ENCODE results near the gene GORASP2. TPM values are rescaled to one million over a fixed set of nuclear protein-coding genes. Genes with fewer than 3 reads are reported as not detected.

GORASP2 gene
- total RNA-seq, 1 donor from 2014 or later: 56.2 TPM

GRCh38 chr2:170975127-170975942 is 46.3 kb downstream of the GORASP2 start:
- no peak for TF ChIP-seq CTCF (conservative IDR thresholded peaks at IDR 0.05; ENCODE audit: low read depth, low read length)
- H3K4me3 ChIP-seq (ENCODE audit: low read depth, low read length): no peak overlapping the region
- no peak for DNase-seq (ENCODE audit: low read depth)

- TF ChIP-seq CTCF (conservative IDR thresholded peaks at IDR 0.05; ENCODE audit: low read depth, low read length): no peak
- no peak overlapping the region for H3K4me3 ChIP-seq (ENCODE audit: low read depth, low read length)
- no peak for DNase-seq (ENCODE audit: low read depth)
Observed at GRCh38 chr2:170975943-170976270, 46.9 kb downstream of the GORASP2 start.

- no peak for DNase-seq (ENCODE audit: low read depth)
- no peak overlapping the region for H3K4me3 ChIP-seq (ENCODE audit: low read depth, low read length)
- no peak for TF ChIP-seq CTCF (conservative IDR thresholded peaks at IDR 0.05; ENCODE audit: low read depth, low read length)
Observed at GRCh38 chr2:170984079-170984478, 55.0 kb downstream of the GORASP2 start.

GRCh38 chr2:170985407-170985806 is 56.4 kb downstream of the GORASP2 start:
- no peak overlapping the region for H3K4me3 ChIP-seq (ENCODE audit: low read depth, low read length)
- no peak for TF ChIP-seq CTCF (conservative IDR thresholded peaks at IDR 0.05; ENCODE audit: low read depth, low read length)
- no peak for DNase-seq (ENCODE audit: low read depth)

DNA sequence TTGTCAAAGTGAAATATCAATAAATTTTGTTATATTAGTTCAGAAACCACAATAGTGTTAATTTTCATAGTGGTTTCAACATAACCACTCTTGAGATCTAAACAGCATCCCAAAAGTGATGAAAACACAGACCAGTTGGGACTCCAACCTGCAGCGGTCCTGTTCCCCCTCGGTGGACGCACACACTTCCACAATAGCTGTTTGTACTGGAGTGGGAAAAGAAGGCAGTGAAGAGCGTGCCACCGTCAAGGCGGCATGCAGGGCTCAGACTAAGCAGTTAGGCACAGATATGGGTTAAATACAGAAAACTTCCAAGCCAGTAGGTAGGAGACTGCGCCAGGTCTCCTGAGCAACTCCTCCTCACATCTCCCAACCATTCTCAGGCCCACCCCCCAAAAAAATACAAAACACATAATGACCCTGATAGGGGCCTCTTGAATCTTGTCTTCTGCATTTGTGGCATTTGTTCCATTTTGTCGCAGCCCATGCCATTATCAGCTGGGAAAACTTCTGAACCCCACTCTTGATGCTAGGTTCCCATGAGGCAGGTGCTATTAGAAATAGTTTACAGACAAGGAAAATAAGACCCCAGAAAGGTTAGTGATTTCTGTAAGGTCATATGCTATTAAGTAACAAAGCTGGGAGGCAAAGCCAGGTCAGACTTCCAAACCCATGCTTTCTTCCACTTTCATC is 57.7 kb downstream of the GORASP2 start:
- no peak for DNase-seq (ENCODE audit: low read depth)
- H3K4me3 ChIP-seq (ENCODE audit: low read depth, low read length): no peak overlapping the region
- TF ChIP-seq CTCF (conservative IDR thresholded peaks at IDR 0.05; ENCODE audit: low read depth, low read length): no peak

- no peak overlapping the region for H3K4me3 ChIP-seq (ENCODE audit: low read depth, low read length)
- TF ChIP-seq CTCF (conservative IDR thresholded peaks at IDR 0.05; ENCODE audit: low read depth, low read length): no peak
- no peak for DNase-seq (ENCODE audit: low read depth)
Observed at GRCh38 chr2:170991398-170992182, 62.5 kb downstream of the GORASP2 start.
